Pancreas (tissue), 10 donors: ENCODE results near the gene ALAS1. TPM values are rescaled to one million over a fixed set of nuclear protein-coding genes. Genes with fewer than 3 reads are reported as not detected.

Source experiments
- ATAC-seq, 4 donors: fragments of 200-7000 bp; cut with Tn5 transposase; one replicate each; pipeline versions ENCODE4 v1.8.0 to v1.9.1; 2020; ENCODE audit warnings: mild to moderate bottlenecking in 4 of 4, moderate library complexity in 4 of 4
- DNase-seq, 6 donors: peaks; one replicate each; pipeline ENCODE4 v3.0.0-alpha.2; 2020
- FAIRE-seq: peaks from 2 replicates; lab custom pipeline; 2012; peaks lifted over from hg19 to GRCh38; lab: Jason Lieb, UNC
- H3K27ac ChIP-seq, 4 donors: fragments of 200-600 bp; sonication (generic); 1 replicate in 3 of 4; 2 replicates in 1 of 4; pipeline versions ENCODE4 v1.5.0 to v1.8.0; 2020
- H3K27me3 ChIP-seq, 4 donors: fragments of 200-600 bp; one replicate each; pipeline ENCODE4 v1.8.0; 2021
- H3K36me3 ChIP-seq, 3 donors: fragments of 200-600 bp; sonication (generic) in 1 of 3; one replicate each; pipeline versions ENCODE4 v1.5.0 to v1.8.0; 2020 to 2021
- H3K4me1 ChIP-seq, 3 donors: fragments of 200-600 bp; one replicate each; pipeline ENCODE4 v1.8.0; 2021
- H3K4me3 ChIP-seq, 4 donors: fragments of 200-600 bp; sonication (generic) in 2 of 4; one replicate each; pipeline versions ENCODE4 v1.5.0 to v1.8.0; 2020 to 2021
- H3K9me3 ChIP-seq, 4 donors: fragments of 200-600 bp; one replicate each; pipeline ENCODE4 v1.8.0; 2021
- WGBS, 2 donors: extraction: QIAGEN DNeasy Blood & Tissue Kit; methylation state at CpG; one replicate each; pipeline ENCODE4 v1.1.7; 2013; 5-methylcytosine and 5-hydroxymethylcytosine counted together
- intact Hi-C, 3 donors: fragments of 100-400 bp; cut with DNase I; formaldehyde crosslinking; loops; one replicate each; pipeline versions ENCODE4 v1.11.1 to v1.14.2; 2022
- polyA plus RNA-seq, 2 donors: library from polyadenylated mRNA; stranded (reverse); fragments of 200-250 nt; gene quantifications; one replicate each; pipeline ENCODE4 v1.2.3, GENCODE V29; 2013
- total RNA-seq, 6 donors: library from RNA; stranded (reverse); fragmentation: NEBNext Ultra II Directional in 4 of 6; extraction: Animal tissue kit (Norgen Biotek cat#: 25700) in 4 of 6; gene quantifications; one replicate each; pipeline versions ENCODE4 v1.2.1 to v1.2.4, GENCODE V29; 2021 to 2023
- TF ChIP-seq, protein P1 (sequence below), 4 donors: fragments of 200-600 bp; sonication (generic) in 3 of 4; IDR thresholded peaks; one replicate each; pipeline versions ENCODE4 v1.5.0 to v1.8.0; 2021; ENCODE audit warnings: antibody characterized with exemption in 4 of 4
- donor health status: healthy with polysubstance abuse.
- donor health status: DM: no; HTN: no; CAD: no; lungs with moderate emphysema.
- donor health status: DM: no; HTN: no; CAD: no.
- donor health status: control.
- donor health status: control.
- donor health status: Bipolar disorder and iron deficiency.
- donor health status: DM: yes; HTN: yes; CAD: no.
- donor health status: DM: no; HTN: no; CAD: no.
- donor health status: DM: no; HTN: no; CAD: no.
- donor health status: DM: yes; HTN: yes; CAD: no.

The ALAS1 gene
- total and polyA plus RNA-seq, 8 donors: 8.4 to 21.7 (median 12.9) TPM

DNA sequence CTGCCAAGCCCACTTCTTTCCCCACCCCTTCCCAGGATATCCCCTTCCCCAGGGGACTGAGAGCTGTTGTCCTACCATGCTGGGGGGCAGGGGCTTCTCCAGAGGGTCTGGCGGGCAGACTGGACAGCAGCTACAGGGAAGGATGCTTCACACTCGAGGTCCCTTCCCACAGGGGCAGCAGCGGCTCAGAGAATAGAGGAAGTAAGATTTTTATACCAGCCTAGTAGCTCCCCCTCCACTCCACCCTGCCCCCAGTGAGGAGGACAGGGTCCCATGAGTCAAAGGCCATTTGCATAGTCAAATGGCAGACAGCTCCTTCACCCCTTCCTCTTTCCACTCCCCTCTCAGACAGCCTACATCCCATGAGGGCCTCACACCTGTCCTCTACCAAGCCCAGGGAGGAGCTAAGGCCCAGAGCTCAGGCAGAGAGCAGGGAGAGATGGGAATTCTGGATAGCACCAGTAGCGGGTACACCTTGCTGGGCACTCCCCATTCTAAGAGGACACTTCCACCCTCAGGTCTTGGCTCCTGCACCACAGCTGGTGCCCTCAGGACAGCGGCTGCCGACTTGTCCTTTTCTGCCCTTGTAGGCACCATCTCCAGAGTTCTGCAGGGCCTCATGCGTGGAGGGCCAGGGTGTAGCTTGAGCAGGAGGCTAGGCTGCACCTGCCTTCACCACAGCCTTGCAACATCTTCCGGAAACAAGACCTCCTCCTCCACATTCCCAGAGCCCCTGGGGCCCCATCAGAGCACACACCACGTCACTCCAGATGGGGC is 27.7 kb downstream of the ALAS1 start, which contains the start of gene TLR9:
Gene TLR9 (minus strand): TSS at position 194 of the 777 bp plus-strand sequence. CDS start 116 bp downstream, at position 78.
- Histone ChIP-seq H3K4me1 (no peaks in the 10 kb centered on the region), H3K27me3 (no peaks in the 10 kb centered on the region), H3K9me3 (no peaks in the 10 kb centered on the region), H3K4me3 (no peak within 1 kb of the TSS), H3K27ac (no peak within 1 kb of the TSS), H3K36me3 (peaks cover 0 to 19% (median 5%) of the 10 kb centered on the region in 3 donors)
- ATAC-seq (peak in 1 of 4 donors; percentile 27), DNase-seq (peak in 3 of 6 donors; percentile 10 to 50 (median 14)), FAIRE-seq (no peak)
- TF ChIP-seq, protein P1, sequence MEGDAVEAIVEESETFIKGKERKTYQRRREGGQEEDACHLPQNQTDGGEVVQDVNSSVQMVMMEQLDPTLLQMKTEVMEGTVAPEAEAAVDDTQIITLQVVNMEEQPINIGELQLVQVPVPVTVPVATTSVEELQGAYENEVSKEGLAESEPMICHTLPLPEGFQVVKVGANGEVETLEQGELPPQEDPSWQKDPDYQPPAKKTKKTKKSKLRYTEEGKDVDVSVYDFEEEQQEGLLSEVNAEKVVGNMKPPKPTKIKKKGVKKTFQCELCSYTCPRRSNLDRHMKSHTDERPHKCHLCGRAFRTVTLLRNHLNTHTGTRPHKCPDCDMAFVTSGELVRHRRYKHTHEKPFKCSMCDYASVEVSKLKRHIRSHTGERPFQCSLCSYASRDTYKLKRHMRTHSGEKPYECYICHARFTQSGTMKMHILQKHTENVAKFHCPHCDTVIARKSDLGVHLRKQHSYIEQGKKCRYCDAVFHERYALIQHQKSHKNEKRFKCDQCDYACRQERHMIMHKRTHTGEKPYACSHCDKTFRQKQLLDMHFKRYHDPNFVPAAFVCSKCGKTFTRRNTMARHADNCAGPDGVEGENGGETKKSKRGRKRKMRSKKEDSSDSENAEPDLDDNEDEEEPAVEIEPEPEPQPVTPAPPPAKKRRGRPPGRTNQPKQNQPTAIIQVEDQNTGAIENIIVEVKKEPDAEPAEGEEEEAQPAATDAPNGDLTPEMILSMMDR (IDR thresholded peaks at IDR 0.05): no peak
- WGBS, 2 donors: 80 to 84% methylated on average over 9 of the region's 9 CpGs
- intact Hi-C loops: loop anchor here in 1 of 3 donors (10.0 kb wide), 1 partner anchor 49 kb away; the partner anchor contains the start of gene WDR82

DNA sequence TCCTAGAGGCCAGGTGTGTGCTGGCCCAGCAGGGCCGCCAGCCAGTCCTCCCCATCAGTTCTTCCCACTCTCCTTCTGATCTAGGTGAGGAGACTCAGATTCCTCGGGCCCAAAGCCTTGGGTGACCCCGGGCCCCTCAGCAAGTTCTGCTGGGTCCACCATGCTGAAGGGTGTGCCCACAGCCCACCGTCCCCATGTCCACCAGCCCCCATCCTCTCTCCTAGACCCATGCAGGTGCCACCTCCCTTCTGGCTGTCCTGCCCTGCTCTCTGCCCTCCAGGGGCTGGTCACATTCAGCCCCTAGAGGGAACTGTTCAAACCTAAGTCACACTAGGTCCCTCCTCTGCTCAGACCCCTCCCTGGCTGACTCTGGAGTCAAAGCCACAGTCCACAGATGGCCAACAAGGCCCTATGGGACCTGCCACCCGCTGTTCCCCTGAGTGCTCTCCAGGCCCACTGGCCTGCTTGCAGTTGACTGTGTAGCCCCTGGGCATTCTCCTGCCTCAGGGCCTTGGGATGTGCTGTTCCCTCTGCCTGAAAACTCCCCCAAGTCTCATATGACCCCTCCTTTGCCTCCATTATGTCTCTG is 28.4 kb downstream of the ALAS1 start:
- H3K27ac ChIP-seq: no peak overlapping the region
- intact Hi-C loops: loop anchor here in 1 of 3 donors (10.0 kb wide), 1 partner anchor 48 kb away; the partner anchor contains the start of gene WDR82
- ATAC-seq: no peak

DNA sequence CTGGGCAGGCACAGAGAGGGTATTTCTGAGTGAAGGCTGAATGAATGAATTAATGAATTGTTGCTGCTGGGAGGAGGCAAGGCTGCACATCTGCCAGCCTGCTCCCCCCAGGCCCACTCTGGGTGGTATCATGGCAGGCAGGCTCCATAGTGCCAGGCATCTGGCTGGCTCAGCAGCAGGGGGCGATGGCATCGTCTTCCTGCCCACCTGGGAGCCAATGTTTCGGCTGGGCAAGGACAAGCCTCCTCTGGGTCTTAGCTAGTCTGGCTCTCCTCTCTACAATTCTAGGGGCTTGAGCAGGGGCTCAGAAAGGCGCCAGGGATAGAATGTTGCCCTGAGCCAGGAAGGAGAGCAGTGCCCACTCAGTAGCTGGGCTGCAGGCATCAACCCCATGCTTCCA is 29.2 kb downstream of the ALAS1 start:
- H3K4me1 ChIP-seq: no peaks in the 10 kb centered on the region
- no peak overlapping the region for H3K4me3 ChIP-seq
- FAIRE-seq (no peak), ATAC-seq (no peak), DNase-seq (no peak)
- H3K27ac ChIP-seq: no peak overlapping the region
- WGBS, 2 donors: 79 to 82% methylated on average over 4 of the region's 4 CpGs
- H3K36me3 ChIP-seq: peaks cover 0 to 25% (median 5%) of the 10 kb centered on the region in 3 donors
- intact Hi-C loops: loop anchor here in 1 of 3 donors (10.0 kb wide), 1 partner anchor 48 kb away; the partner anchor contains the start of gene WDR82
- TF ChIP-seq, protein P1 (IDR thresholded peaks at IDR 0.05): no peak
- no peaks in the 10 kb centered on the region for H3K9me3 ChIP-seq
- no peaks in the 10 kb centered on the region for H3K27me3 ChIP-seq

More for the DNA sequence above, 28.4 kb downstream of the ALAS1 start:
- no peaks in the 10 kb centered on the region for H3K4me1 ChIP-seq
- peak in 1 of 6 donors; percentile 11 for DNase-seq
- WGBS, 2 donors: 70 to 72% methylated on average over 5 of the region's 5 CpGs
- TF ChIP-seq, protein P1 (IDR thresholded peaks at IDR 0.05): no peak
- H3K36me3 ChIP-seq: peaks cover 0 to 25% (median 5%) of the 10 kb centered on the region in 3 donors
- no peaks in the 10 kb centered on the region for H3K27me3 ChIP-seq
- no peak for FAIRE-seq
- H3K9me3 ChIP-seq: no peaks in the 10 kb centered on the region
- no peak overlapping the region for H3K4me3 ChIP-seq

DNA sequence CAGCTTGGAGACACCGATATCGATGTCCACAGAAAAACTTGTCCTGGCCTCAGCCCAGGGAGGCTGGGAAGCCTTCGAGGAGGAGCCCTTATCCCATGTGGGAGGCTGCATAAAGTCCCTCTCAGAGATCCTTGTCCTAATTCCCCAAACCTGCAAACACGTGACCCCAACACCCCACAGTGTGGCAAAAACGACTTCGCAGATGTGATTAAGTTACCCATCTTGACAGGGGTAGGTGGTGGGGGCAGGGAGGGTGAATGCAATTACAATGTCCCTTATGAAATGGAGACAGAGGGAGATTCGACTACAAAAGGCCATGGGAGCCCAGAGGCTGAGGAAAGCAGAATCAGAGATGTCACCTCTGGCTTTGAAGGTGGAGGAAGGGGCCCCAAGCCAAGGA is 29.8 kb downstream of the ALAS1 start:
- no peaks in the 10 kb centered on the region for H3K9me3 ChIP-seq
- no peak for FAIRE-seq
- TF ChIP-seq, protein P1 (IDR thresholded peaks at IDR 0.05): no peak
- H3K4me3 ChIP-seq: no peak overlapping the region
- no peaks in the 10 kb centered on the region for H3K4me1 ChIP-seq
- no peak for DNase-seq
- H3K27me3 ChIP-seq: no peaks in the 10 kb centered on the region
- no peak overlapping the region for H3K27ac ChIP-seq
- no peak for ATAC-seq
- intact Hi-C loops: loop anchor here in 1 of 3 donors (10.0 kb wide), 1 partner anchor 47 kb away; the partner anchor contains the start of gene WDR82
- peaks cover 0 to 25% (median 5%) of the 10 kb centered on the region in 3 donors for H3K36me3 ChIP-seq
- 69 to 79% methylated on average over 7 of the region's 7 CpGs for WGBS, 2 donors
